Tibial nerve (tissue), 4 donors: ENCODE data around the gene VWF.
"Not testable (repeated sequence)": the region's sequence is repeated elsewhere in the genome, so short reads cannot be mapped to it uniquely, and the experiment has no call there.

Experiments used
- CTCF ChIP-seq, 5 experiments: fragments of 200-600 bp in 3 of 5; fragments of 450-650 bp in 2 of 5; sonication (generic) in 3 of 5; IDR thresholded peaks; one replicate each; pipeline ENCODE4 v1.5.1; 2016 to 2019; ENCODE audit warnings: antibody characterized with exemption in 5 of 5, mild to moderate bottlenecking in 3 of 5, moderate library complexity in 2 of 5
- EP300 ChIP-seq, 2 donors: sonication (generic); formaldehyde crosslinking; IDR thresholded peaks; one replicate each; pipeline ENCODE4 v1.6.1; 2017; ENCODE audit warnings: antibody characterized with exemption in 2 of 2, mild to moderate bottlenecking in 1 of 2
- POLR2A ChIP-seq, 2 donors: fragments of 450-650 bp; IDR thresholded peaks; one replicate each; pipeline ENCODE4 v1.6.1; 2017; ENCODE audit warnings: antibody characterized with exemption in 2 of 2, mild to moderate bottlenecking in 2 of 2, moderate library complexity in 2 of 2

GRCh38 chr12:6102021-6102420, 22.4 kb downstream of the VWF start:
- TF ChIP-seq CTCF, EP300, POLR2A (IDR thresholded peaks at IDR 0.05): not testable (repeated sequence)
